Measurements from ENCODE around the gene AMHR2. TPM values are rescaled to one million over a fixed set of nuclear protein-coding genes. Genes with fewer than 3 reads are reported as not detected.
A peak's percentile ranks its signal among the peaks of the same experiment; 100 is the strongest.
"Not testable (repeated sequence)": the region's sequence is repeated elsewhere in the genome, so short reads cannot be mapped to it uniquely, and the experiment has no call there.

AMHR2 gene
- total RNA-seq, 4 donors from 2014 or later: 0.23 TPM; not detected in 3

DNA sequence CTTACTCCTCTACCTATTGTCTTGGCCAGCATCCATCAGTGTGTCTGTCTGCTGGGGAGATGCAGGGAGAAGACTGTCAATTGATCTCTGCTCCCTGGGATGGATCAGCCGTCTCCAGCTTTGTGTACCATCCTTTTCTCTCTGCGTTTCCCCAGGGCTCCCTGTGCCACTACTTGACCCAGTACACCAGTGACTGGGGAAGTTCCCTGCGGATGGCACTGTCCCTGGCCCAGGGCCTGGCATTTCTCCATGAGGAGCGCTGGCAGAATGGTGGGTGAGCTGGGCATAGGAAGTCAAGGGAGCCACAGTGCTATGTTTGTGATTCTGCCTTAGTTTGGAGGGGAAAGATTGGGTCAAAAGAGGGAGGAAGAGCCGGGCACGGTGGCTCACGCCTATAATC is 5.1 kb downstream of the AMHR2 start:
- Histone ChIP-seq H3K4me1 (no peaks in the 10 kb centered on the region), H3K4me3 (no peak overlapping the region), H3K27me3 (no peaks in the 10 kb centered on the region), H3K36me3 (no peaks in the 10 kb centered on the region), H3K9me3 (no peaks in the 10 kb centered on the region), H3K27ac (no peak overlapping the region)
- whole genome bisulfite sequencing: 87% methylated on average over 7 of the region's 7 CpGs
- DNase-seq (ENCODE audit: low spot score in 2 of 2): no peak
- TF ChIP-seq CTCF (IDR thresholded peaks at IDR 0.05): no peak
- no peak for TF ChIP-seq EP300 (IDR thresholded peaks at IDR 0.05)
- TF ChIP-seq POLR2AphosphoS5 (IDR thresholded peaks at IDR 0.05): no peak
- no peak for TF ChIP-seq POLR2A (IDR thresholded peaks at IDR 0.05)

DNA sequence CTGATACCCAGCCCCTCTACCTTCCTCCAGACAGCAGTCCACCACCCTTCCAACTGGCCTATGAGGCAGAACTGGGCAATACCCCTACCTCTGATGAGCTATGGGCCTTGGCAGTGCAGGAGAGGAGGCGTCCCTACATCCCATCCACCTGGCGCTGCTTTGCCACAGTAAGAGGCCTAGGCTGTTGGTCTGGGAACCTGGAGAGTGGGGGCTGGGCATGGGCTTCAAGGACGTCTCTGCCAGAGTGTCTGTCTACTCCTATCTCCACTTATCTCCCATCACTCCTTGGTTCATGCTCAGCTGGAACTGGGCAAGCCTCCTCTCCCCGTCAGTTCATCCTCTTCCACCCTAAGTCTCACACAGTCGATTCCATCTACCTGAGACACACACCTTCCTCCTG is 6.5 kb downstream of the AMHR2 start:
- Histone ChIP-seq H3K27me3 (no peaks in the 10 kb centered on the region), H3K27ac (no peak overlapping the region), H3K4me1 (no peaks in the 10 kb centered on the region), H3K9me3 (no peaks in the 10 kb centered on the region), H3K4me3 (no peak overlapping the region), H3K36me3 (no peaks in the 10 kb centered on the region)
- no peak for TF ChIP-seq CTCF (IDR thresholded peaks at IDR 0.05)
- TF ChIP-seq EP300 (IDR thresholded peaks at IDR 0.05): no peak
- TF ChIP-seq POLR2AphosphoS5 (IDR thresholded peaks at IDR 0.05): no peak
- TF ChIP-seq POLR2A (IDR thresholded peaks at IDR 0.05): no peak
- DNase-seq (ENCODE audit: low spot score in 2 of 2): no peak
- 93% methylated on average over 5 of the region's 5 CpGs for whole genome bisulfite sequencing

DNA sequence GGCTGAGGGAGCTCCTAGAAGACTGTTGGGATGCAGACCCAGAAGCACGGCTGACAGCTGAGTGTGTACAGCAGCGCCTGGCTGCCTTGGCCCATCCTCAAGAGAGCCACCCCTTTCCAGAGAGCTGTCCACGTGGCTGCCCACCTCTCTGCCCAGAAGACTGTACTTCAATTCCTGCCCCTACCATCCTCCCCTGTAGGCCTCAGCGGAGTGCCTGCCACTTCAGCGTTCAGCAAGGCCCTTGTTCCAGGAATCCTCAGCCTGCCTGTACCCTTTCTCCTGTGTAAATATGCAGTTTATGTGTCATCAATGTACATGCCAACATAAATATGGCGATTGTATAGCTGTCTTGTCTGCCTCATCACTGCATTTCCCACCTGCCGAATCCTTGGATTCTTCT is 7.5 kb downstream of the AMHR2 start:
- no peaks in the 10 kb centered on the region for H3K27me3 ChIP-seq
- H3K4me1 ChIP-seq: no peaks in the 10 kb centered on the region
- no peak for DNase-seq (ENCODE audit: low spot score in 2 of 2)
- H3K9me3 ChIP-seq: no peaks in the 10 kb centered on the region
- 76% methylated on average over 7 of the region's 7 CpGs for WGBS
- no peak for TF ChIP-seq POLR2A (IDR thresholded peaks at IDR 0.05)
- no peak for TF ChIP-seq POLR2AphosphoS5 (IDR thresholded peaks at IDR 0.05)
- no peak for TF ChIP-seq EP300 (IDR thresholded peaks at IDR 0.05)
- TF ChIP-seq CTCF (IDR thresholded peaks at IDR 0.05): no peak
- no peak overlapping the region for H3K4me3 ChIP-seq
- H3K27ac ChIP-seq: no peak overlapping the region
- no peaks in the 10 kb centered on the region for H3K36me3 ChIP-seq

DNA sequence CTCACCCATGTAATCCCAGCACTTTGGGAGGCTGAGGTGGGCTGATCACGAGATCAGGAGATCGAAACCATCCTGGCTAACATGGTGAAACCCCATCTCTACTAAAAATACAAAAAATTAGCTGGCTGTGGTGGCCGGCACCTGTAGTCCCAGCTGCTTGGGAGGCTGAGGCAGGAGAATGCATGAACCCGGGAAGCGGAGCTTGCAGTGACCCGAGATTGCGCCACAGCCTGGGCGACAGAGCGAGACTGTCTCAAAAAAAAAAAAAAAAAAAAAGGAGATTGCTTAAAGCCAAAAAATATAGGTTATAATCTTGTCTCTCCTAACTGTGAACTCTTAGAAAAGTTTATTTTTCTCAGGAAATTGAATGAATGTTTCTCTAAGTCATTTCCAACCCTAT is 11.7 kb downstream of the AMHR2 start:
- H3K4me1 ChIP-seq; H3K9me3 ChIP-seq; H3K4me3 ChIP-seq; H3K27me3 ChIP-seq; H3K36me3 ChIP-seq; H3K27ac ChIP-seq; DNase-seq (ENCODE audit: low spot score in 2 of 2): not testable (repeated sequence)
- WGBS: 95% methylated on average over 8 of the region's 9 CpGs

- H3K9me3 ChIP-seq; DNase-seq (ENCODE audit: low spot score in 2 of 2); H3K36me3 ChIP-seq; H3K27ac ChIP-seq; H3K27me3 ChIP-seq; H3K4me3 ChIP-seq: not testable (repeated sequence)
- peaks cover 27% of the 10 kb centered on the region for H3K4me1 ChIP-seq
Measured at GRCh38 chr12:53439582-53439981, 15.9 kb downstream of the AMHR2 start.

DNA sequence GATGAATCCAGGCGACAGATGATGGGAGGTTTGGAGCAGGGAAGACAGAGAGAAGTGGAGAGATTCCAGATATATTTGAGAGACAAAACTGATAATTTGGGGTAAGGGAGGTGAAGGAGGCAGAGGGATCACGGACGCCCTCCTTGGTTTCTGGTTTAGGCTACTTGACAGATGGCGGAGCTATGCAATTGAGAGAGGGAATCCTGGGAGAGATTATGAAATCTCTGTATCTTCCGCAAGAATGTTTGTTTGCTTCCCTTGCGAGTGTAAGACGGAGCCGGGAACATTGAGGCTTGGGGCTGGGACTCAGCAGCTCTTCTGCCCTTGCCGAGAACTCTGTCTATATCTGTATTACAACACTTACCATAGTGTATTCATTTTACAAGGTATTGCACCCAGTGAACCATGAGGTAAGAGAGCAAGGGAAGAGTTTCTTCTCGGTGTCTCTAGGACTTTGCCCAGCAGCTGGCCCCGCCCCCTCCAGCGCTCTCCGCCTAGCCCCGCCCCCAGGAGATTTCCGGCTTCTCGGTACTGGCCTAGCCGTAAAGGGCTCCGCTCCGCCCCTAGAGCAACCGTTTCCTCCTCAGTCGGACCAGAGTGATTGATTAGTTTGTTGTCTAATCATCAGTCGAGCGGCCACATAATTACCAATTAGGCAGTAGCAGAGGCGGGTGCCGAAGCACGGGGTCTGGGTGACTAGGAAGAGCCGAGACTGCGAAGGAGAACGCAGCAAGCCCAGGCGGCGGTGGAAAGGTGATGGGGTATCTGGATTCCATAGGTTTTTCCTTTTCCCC is 17.6 kb downstream of the AMHR2 start, which contains the start of gene PRR13:
Gene PRR13, plus strand, starts transcription at position 695 of the 794 bp plus-strand sequence. CDS start 981 bp downstream, outside the sequence.
- peaks cover 37% of the 10 kb centered on the region for H3K4me1 ChIP-seq
- WGBS: 2% methylated on average over 31 of the region's 31 CpGs
- H3K9me3 ChIP-seq: no peaks in the 10 kb centered on the region
- H3K27ac ChIP-seq: peak within 1 kb of the TSS; percentile 93
- peak within 1 kb of the TSS; percentile 66 for H3K4me3 ChIP-seq
- DNase-seq (ENCODE audit: low spot score in 2 of 2): peak; percentile 99
- TF ChIP-seq EP300 (IDR thresholded peaks at IDR 0.05) (no peak), POLR2AphosphoS5 (IDR thresholded peaks at IDR 0.05) (peak; percentile 42 to 97 (median 85)), POLR2A (IDR thresholded peaks at IDR 0.05) (peak; percentile 91 to 95)
- no peaks in the 10 kb centered on the region for H3K27me3 ChIP-seq
- peaks cover 23% of the 10 kb centered on the region for H3K36me3 ChIP-seq

Data from suprapubic skin (tissue), 4 donors.